GM12878 (cell line): Measurements from ENCODE around the gene DDR1. TPM values are rescaled to one million over a fixed set of nuclear protein-coding genes. Genes with fewer than 3 reads are reported as not detected.

Source experiments
- ATAC-seq: fragments of 200-7000 bp; cut with Tn5 transposase; 3 replicates; pipeline ENCODE4 v1.9.1; 2020; ENCODE audit warnings: mild to moderate bottlenecking, moderate library complexity
- BruUV-seq: library from RNA; stranded (reverse); fragments of 400-500 nt; replicated peaks from 2 replicates; lab custom pipeline; 2021; lab: Mats Ljungman, UMichigan
- CTCF ChIA-PET: fragments of 300-600 bp; sonication (Branson Sonifier 250); formaldehyde crosslinking; extraction: SDS; loops from one replicate; lab custom pipeline; 2021; ENCODE audit warnings: inconsistent platforms; lab: Yijun Ruan, JAX
- POLR2A ChIA-PET: fragments of 350-600 bp; formaldehyde crosslinking; extraction: SDS; loops from one replicate; lab custom pipeline; 2021; ENCODE audit warnings: inconsistent platforms; lab: Charles Lee
- RAD21 ChIA-PET: fragments of 300-600 bp; sonication (Branson Sonifier 250); formaldehyde crosslinking; loops from one replicate; lab custom pipeline; 2023; ENCODE audit warnings: antibody characterized with exemption; ENCODE audit not compliant: unreplicated experiment; lab: Charles Lee
- SMC1A ChIA-PET: fragments of 300-600 bp; sonication (Branson Sonifier 250); formaldehyde crosslinking; loops from one replicate; lab custom pipeline; 2023; ENCODE audit not compliant: unreplicated experiment, uncharacterized antibody; lab: Charles Lee
- DNase-seq: peaks from one replicate; pipeline ENCODE4 v3.0.0-alpha.2; 2011; ENCODE audit warnings: low read depth, low spot score
- FAIRE-seq: peaks from 3 replicates; lab custom pipeline; 2011; peaks lifted over from hg19 to GRCh38; lab: Jason Lieb, UNC
- H2AFZ ChIP-seq: 2 replicates; pipeline ENCODE4 v1.6.0; 2011; ENCODE audit warnings: low read depth, low read length, control low read depth; ENCODE audit not compliant: control insufficient read depth
- H3K27ac ChIP-seq: 2 replicates; pipeline ENCODE4 v1.5.1; 2011; ENCODE audit warnings: control low read depth; ENCODE audit not compliant: control insufficient read depth, insufficient read depth
- H3K27me3 ChIP-seq, 2 experiments: replicated peaks in 1 of 2; 2 replicates each; pipeline versions ENCODE4 v1.6.0 to v1.6.1; 2011; ENCODE audit warnings: low read length in 1 of 2; ENCODE audit not compliant: control insufficient read depth in 2 of 2, insufficient read depth in 2 of 2
- H3K36me3 ChIP-seq, 2 experiments: 2 replicates each; pipeline ENCODE4 v1.5.1; 2011; ENCODE audit warnings: low read length in 1 of 2; ENCODE audit not compliant: control insufficient read depth in 2 of 2, insufficient read depth in 2 of 2
- H3K4me1 ChIP-seq: 2 replicates; pipeline ENCODE4 v1.6.1; 2011; ENCODE audit warnings: mild to moderate bottlenecking, low read length, moderate library complexity, mixed read lengths; ENCODE audit not compliant: control insufficient read depth, insufficient read depth
- H3K4me2 ChIP-seq: 2 replicates; pipeline ENCODE4 v1.6.0; 2011; ENCODE audit warnings: control low read depth; ENCODE audit not compliant: control insufficient read depth, insufficient read depth
- H3K4me3 ChIP-seq: fragments of 200-600 bp; sonication (generic); 2 replicates; pipeline ENCODE4 v1.5.1; 2016
- H3K79me2 ChIP-seq: 2 replicates; pipeline ENCODE4 v1.6.0; 2011; ENCODE audit warnings: low read length; ENCODE audit not compliant: control insufficient read depth, insufficient read depth
- H3K9ac ChIP-seq: 2 replicates; pipeline ENCODE4 v1.8.0; 2011; ENCODE audit warnings: low read length, control low read depth, mixed read lengths; ENCODE audit not compliant: control insufficient read depth, insufficient read depth
- H3K9me3 ChIP-seq: replicated peaks from 3 replicates; pipeline ENCODE4 v1.5.1; 2011; ENCODE audit warnings: mild to moderate bottlenecking, low read length; ENCODE audit not compliant: control insufficient read depth, insufficient read depth
- H4K20me1 ChIP-seq: 2 replicates; pipeline ENCODE4 v1.6.0; 2011; ENCODE audit not compliant: control insufficient read depth, insufficient read depth
- CREB1 ChIP-seq: IDR thresholded peaks from 2 replicates; pipeline ENCODE4 v1.6.1; 2012; ENCODE audit warnings: low read depth, mild to moderate bottlenecking, inconsistent platforms
- EP300 ChIP-seq, 2 experiments: fragments of 150-350 bp in 1 of 2; IDR thresholded peaks; 2 replicates each; pipeline ENCODE4 v1.6.1; 2011 to 2012; ENCODE audit warnings: low read depth in 2 of 2, low read length in 2 of 2, borderline replicate concordance in 1 of 2, improper control_type of control experiment in 1 of 2, inconsistent platforms in 1 of 2; ENCODE audit not compliant: control insufficient read depth in 1 of 2
- IRF4 ChIP-seq: IDR thresholded peaks from 2 replicates; pipeline ENCODE4 v1.6.1; 2011; ENCODE audit warnings: low read depth, low read length
- NFXL1 ChIP-seq: fragments of 450-650 bp; IDR thresholded peaks from 2 replicates; pipeline ENCODE4 v1.6.1; 2017; ENCODE audit warnings: antibody characterized with exemption, mild to moderate bottlenecking, borderline replicate concordance
- RBBP5 ChIP-seq: fragments of 200-600 bp; sonication (generic); conservative IDR thresholded peaks from 2 replicates; pipeline ENCODE4 v1.6.1; 2016
- SP1 ChIP-seq: IDR thresholded peaks from one replicate; pipeline ENCODE4 v1.6.1; 2011; ENCODE audit warnings: low read depth, low read length
- TCF3 ChIP-seq: IDR thresholded peaks from 2 replicates; pipeline ENCODE4 v1.6.1; 2012; ENCODE audit warnings: low read depth, mild to moderate bottlenecking, low read length, borderline replicate concordance; ENCODE audit not compliant: insufficient read depth
- WGBS: methylation state at CpG from one replicate; pipeline ENCODE4 v1.1.6; 2016; ENCODE audit warnings: low lambda C conversion rate; ENCODE audit not compliant: insufficient replicate concordance, insufficient coverage; ENCODE audit errors: missing lambda C conversion rate; 5-methylcytosine and 5-hydroxymethylcytosine counted together
- in situ Hi-C: fragments of 300-500 bp; cut with MboI; formaldehyde crosslinking; loops from 9 replicates; pipeline ENCODE4 v1.14.3; 2018; ENCODE audit warnings: mixed read lengths
- intact Hi-C: fragments of 100-400 bp; cut with micrococcal nuclease; formaldehyde crosslinking; loops from one replicate; pipeline ENCODE4 v1.14.2; 2022; ENCODE audit not compliant: unreplicated experiment
- polyA plus RNA-seq, 11 experiments: library from polyadenylated mRNA; depleted of rRNA in 4 of 11; unstranded in 6 of 11; stranded (reverse) in 5 of 11; fragments of >200 nt; fragmentation: Nextera tagmentation in 4 of 11; fragmentation: Illumina TruSeq in 1 of 11; extraction: Ambion mirVana in 4 of 11; extraction: Trizol in 1 of 11; gene quantifications; 1 replicate in 1 of 11; 2 replicates in 10 of 11; pipeline versions ENCODE4 v1.2.1 to v1.2.3, GENCODE V29; 2011 to 2016; ENCODE audit warnings: inconsistent platforms in 2 of 11, missing spikeins in 2 of 11, low read depth in 1 of 11
- total RNA-seq, 4 experiments: library from RNA; depleted of rRNA in 3 of 4; stranded (reverse); fragments of >200 nt in 3 of 4; fragmentation: Illumina TruSeq in 1 of 4; extraction: Trizol in 1 of 4; gene quantifications; 2 replicates each; pipeline versions ENCODE4 v1.2.1 to v1.2.3, GENCODE V29; 2013 to 2021
- TF ChIP-seq, protein P1 (sequence below): fragments of 450-650 bp; IDR thresholded peaks from 2 replicates; pipeline ENCODE4 v1.6.1; 2017; ENCODE audit warnings: mild to moderate bottlenecking
- TF ChIP-seq, protein P2 (sequence below): fragments of 450-650 bp; IDR thresholded peaks from 2 replicates; pipeline ENCODE4 v1.6.1; 2017; ENCODE audit warnings: mild to moderate bottlenecking, moderate library complexity
- TF ChIP-seq, protein P3 (sequence below): fragments of 450-650 bp; formaldehyde crosslinking; IDR thresholded peaks from 2 replicates; pipeline ENCODE4 v1.5.0; 2022; ENCODE audit warnings: mild to moderate bottlenecking, missing genetic modification characterization

Gene DDR1
- total and polyA plus RNA-seq, 10 of the 15 experiments (the other 5 are each of a cell fraction or from before 2014, with no cell fraction given), result 1.1 to 39.0 (median 11.9) TPM

DNA sequence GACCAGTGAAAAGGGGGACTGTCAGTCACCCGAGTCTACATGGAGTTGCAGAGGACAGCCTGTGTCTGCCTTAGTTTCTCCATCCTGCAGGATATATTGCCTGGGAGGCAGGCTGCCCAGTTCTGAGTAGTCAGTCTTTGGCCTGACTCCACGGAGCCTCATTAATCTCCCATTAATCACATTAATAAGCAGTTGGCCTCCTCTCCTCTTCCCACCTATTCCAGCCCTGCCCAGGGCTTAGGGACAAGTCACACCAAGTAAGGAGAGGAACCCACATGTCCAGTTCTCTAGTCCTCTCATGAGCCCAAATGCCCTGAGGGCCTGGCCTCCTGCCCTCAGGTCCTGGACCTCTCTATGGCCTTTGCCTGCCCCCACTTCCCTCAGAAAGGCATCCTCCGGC, 55.2 kb downstream of the DDR1 start (continued):
- no peak for TF ChIP-seq CREB1

DNA sequence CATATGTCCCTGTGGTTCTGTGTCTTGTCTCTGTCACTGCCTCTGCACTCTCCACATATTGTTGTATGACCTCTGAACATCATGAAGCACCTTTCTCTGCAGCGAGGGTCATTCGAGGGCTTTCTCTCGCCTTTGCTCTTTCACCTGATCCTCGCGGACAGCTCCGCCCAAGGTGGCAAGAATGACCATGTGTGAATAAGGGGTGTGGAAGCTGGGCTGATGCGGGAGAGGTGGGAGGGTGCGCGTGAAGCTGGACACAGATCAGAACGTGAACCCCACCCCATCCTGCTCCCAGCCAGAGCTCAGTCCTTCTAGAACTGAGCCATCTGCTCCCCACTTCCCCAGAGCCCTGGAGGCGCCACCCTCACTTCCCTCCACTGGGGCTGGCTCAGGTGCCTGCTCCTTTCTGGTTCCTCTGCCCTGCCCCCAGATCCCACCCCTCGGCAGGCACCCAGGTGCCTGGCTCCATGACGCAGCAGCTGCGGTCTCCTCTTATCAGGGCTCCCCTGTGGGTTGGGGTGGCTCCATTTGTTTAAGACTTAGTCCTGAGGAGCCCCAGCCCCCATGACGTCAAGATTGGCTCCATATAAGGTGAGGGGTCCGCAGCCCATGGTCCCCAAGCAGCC, 56.2 kb downstream of the DDR1 start, which contains the start of gene MUCL3:
MUCL3 (plus strand) TSS at position 613 of the 626 bp plus-strand sequence. CDS start 27 bp downstream, outside the sequence.
- H3K4me3 ChIP-seq, result no peak within 1 kb of the TSS
- RAD21 ChIA-PET, result interaction anchor here (1.1 kb wide), 1 partner anchor 130 kb away, joined by 4 read pairs; no protein-coding TSS in a partner anchor
- BruUV-seq, result no TSS peak
- peaks cover 0 to 3% of the 10 kb centered on the region in 2 experiments; a peak in 3 of 4 replicates for H3K27me3 ChIP-seq
- intact Hi-C loops, result no loop called here
- H3K27ac ChIP-seq, result no peak within 1 kb of the TSS
- H3K79me2 ChIP-seq, result no peaks in the 10 kb centered on the region
- FAIRE-seq, result no peak
- H3K9me3 ChIP-seq, result no peaks in the 10 kb centered on the region
- no peak within 1 kb of the TSS for H3K4me2 ChIP-seq
- no peaks in the 10 kb centered on the region; the same call in 1 of the 2 replicates for H4K20me1 ChIP-seq
- POLR2A ChIA-PET, result no interaction called here
- DNase-seq, result no peak
- CTCF ChIA-PET, result interaction anchor here (0.8 kb wide), 1 partner anchor 139 kb away, joined by 3 read pairs; no protein-coding TSS in a partner anchor
- ATAC-seq, result no peak
- SMC1A ChIA-PET, result no interaction called here
- H3K36me3 ChIP-seq, result no peaks in the 10 kb centered on the region
- H3K4me1 ChIP-seq, result no peaks in the 10 kb centered on the region
- WGBS, result 51% methylated on average over 16 of the region's 16 CpGs
- in situ Hi-C loops, result no loop called here
- H3K9ac ChIP-seq, result no peak within 1 kb of the TSS
- no peak within 1 kb of the TSS for H2AFZ ChIP-seq
- no peak for TF ChIP-seq RBBP5
- TF ChIP-seq EP300 (IDR thresholded peaks at IDR 0.05; ENCODE audit: borderline replicate concordance in 1 of 2, control insufficient read depth in 1 of 2, low read depth in 2 of 2, low read length in 2 of 2), result no peak
- no peak for TF ChIP-seq TCF3
- TF ChIP-seq NFXL1, result no peak
- TF ChIP-seq, protein P1, sequence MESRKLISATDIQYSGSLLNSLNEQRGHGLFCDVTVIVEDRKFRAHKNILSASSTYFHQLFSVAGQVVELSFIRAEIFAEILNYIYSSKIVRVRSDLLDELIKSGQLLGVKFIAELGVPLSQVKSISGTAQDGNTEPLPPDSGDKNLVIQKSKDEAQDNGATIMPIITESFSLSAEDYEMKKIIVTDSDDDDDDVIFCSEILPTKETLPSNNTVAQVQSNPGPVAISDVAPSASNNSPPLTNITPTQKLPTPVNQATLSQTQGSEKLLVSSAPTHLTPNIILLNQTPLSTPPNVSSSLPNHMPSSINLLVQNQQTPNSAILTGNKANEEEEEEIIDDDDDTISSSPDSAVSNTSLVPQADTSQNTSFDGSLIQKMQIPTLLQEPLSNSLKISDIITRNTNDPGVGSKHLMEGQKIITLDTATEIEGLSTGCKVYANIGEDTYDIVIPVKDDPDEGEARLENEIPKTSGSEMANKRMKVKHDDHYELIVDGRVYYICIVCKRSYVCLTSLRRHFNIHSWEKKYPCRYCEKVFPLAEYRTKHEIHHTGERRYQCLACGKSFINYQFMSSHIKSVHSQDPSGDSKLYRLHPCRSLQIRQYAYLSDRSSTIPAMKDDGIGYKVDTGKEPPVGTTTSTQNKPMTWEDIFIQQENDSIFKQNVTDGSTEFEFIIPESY, result no peak
- TF ChIP-seq SP1, result no peak
- TF ChIP-seq, protein P2, sequence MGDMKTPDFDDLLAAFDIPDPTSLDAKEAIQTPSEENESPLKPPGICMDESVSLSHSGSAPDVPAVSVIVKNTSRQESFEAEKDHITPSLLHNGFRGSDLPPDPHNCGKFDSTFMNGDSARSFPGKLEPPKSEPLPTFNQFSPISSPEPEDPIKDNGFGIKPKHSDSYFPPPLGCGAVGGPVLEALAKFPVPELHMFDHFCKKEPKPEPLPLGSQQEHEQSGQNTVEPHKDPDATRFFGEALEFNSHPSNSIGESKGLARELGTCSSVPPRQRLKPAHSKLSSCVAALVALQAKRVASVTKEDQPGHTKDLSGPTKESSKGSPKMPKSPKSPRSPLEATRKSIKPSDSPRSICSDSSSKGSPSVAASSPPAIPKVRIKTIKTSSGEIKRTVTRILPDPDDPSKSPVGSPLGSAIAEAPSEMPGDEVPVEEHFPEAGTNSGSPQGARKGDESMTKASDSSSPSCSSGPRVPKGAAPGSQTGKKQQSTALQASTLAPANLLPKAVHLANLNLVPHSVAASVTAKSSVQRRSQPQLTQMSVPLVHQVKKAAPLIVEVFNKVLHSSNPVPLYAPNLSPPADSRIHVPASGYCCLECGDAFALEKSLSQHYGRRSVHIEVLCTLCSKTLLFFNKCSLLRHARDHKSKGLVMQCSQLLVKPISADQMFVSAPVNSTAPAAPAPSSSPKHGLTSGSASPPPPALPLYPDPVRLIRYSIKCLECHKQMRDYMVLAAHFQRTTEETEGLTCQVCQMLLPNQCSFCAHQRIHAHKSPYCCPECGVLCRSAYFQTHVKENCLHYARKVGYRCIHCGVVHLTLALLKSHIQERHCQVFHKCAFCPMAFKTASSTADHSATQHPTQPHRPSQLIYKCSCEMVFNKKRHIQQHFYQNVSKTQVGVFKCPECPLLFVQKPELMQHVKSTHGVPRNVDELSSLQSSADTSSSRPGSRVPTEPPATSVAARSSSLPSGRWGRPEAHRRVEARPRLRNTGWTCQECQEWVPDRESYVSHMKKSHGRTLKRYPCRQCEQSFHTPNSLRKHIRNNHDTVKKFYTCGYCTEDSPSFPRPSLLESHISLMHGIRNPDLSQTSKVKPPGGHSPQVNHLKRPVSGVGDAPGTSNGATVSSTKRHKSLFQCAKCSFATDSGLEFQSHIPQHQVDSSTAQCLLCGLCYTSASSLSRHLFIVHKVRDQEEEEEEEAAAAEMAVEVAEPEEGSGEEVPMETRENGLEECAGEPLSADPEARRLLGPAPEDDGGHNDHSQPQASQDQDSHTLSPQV, result no peak
- no peak for TF ChIP-seq IRF4
- TF ChIP-seq, protein P3, sequence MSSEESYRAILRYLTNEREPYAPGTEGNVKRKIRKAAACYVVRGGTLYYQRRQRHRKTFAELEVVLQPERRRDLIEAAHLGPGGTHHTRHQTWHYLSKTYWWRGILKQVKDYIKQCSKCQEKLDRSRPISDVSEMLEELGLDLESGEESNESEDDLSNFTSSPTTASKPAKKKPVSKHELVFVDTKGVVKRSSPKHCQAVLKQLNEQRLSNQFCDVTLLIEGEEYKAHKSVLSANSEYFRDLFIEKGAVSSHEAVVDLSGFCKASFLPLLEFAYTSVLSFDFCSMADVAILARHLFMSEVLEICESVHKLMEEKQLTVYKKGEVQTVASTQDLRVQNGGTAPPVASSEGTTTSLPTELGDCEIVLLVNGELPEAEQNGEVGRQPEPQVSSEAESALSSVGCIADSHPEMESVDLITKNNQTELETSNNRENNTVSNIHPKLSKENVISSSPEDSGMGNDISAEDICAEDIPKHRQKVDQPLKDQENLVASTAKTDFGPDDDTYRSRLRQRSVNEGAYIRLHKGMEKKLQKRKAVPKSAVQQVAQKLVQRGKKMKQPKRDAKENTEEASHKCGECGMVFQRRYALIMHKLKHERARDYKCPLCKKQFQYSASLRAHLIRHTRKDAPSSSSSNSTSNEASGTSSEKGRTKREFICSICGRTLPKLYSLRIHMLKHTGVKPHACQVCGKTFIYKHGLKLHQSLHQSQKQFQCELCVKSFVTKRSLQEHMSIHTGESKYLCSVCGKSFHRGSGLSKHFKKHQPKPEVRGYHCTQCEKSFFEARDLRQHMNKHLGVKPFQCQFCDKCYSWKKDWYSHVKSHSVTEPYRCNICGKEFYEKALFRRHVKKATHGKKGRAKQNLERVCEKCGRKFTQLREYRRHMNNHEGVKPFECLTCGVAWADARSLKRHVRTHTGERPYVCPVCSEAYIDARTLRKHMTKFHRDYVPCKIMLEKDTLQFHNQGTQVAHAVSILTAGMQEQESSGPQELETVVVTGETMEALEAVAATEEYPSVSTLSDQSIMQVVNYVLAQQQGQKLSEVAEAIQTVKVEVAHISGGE (CRISPR knock-in tag), result no peak
